Non-pigmented ciliary epithelial cell (primary cell): Measurements from ENCODE around the gene CCDC63.

ENCODE experiments used
- DNase-seq: peaks from one replicate; pipeline ENCODE4 v3.0.0-alpha.2; 2010; ENCODE audit warnings: low read depth

CCDC63 gene

DNA sequence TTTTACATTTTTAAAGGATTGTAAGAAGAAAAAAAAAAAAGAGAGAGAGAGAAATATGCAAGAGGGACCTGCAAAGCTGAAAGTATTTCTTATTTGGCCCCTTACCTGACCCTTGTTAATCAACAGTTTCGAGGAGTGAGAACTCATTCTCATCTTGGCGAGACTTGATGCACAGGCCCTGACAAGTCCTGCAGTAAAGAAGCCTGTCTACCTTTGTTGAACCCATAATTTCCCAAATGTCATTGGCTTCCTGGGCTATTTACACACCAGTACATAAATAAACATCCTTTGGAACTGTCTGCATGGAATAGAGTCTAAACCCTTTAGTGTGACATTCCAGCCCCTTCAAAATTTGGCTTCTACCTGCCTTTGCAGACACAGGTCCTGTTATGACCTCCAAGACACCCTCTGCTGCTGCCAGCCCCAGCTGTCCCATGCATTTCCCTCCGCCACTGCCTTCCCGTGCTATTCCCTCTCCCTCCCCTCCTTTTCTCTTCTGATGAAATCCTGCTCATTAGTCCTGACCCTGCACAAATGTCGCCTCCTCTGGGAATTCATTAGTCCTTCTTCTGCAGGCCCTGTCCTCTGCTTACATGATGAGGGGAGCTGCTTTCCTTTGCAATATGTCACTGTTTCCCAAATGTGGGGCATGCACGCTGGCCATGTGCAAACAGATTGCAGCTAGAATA, 38.5 kb downstream of the CCDC63 start:
- no peak for DNase-seq

DNA sequence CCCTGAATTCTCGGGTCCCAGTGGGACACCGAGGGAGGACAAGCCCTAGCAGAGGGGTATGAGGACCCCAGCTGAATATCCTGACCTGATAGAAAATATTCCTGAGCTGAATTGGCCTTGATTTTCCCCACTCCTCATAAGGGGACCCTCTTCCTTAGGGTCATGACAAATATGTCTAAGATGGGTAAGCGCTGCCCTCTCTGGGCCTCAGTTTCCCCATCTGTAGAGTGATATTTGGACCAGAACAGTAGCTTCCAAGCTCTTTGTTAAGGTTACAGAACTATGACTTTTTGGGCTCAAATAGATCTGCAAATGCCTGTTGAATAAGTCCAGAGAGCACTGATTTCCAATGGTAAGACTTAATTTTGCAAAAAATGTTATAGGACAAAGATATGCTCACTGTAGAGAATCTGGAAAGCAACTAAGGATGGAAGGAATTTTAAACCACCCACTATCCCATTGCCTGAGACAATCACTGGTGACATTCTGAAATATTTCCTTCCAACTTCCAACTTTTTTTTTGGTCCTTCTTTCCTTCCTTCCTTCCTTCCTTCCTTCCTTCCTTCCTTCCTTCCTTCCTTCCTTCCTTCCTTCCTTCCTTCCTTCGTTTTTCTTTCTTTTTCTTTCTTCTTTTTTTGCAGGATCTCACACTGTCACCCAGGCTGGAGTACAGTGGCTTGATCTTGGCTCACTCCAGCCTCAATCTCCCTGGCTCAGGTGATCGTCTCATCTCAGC, 41.6 kb downstream of the CCDC63 start:
- no peak for DNase-seq

DNA sequence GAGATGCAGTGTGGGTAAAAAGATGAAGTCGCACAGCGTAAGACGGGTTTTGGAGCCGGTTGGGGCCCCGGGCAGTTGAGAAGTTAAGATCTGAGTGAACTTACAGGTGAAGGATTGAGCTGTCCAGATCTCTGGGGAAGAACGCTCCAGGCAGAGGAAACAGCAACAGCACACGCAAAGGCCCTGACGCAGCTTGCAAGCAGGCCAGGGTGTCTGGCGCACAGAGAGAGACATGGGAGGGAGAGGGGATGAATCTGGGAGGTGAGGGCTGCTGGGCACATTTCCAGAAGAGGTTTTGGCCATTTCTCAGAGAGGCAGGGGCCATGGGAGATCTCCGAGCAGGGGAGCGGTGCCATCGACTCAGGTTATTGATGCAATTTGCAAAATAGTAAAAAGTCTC, 42.6 kb downstream of the CCDC63 start:
- no peak for DNase-seq

DNA sequence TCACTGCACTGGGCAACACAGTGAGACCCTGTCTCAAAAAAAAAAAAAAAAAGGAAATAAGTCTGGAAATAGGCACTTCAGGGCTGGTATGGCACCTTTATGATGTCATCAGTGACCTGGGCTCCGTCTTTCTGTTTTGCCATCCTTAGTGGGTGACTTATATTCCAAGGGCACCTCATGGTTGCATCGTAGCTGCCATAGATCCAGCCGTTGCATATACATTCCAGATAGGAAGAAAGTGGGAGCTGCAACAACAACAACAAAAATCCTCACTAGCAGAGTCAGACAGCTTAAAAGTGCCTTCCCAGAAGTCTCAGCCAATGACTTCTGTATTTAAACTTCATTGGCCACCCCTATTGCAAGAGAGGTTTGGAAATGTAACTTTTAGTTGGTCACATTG, 47.2 kb downstream of the CCDC63 start:
- DNase-seq = no peak

DNA sequence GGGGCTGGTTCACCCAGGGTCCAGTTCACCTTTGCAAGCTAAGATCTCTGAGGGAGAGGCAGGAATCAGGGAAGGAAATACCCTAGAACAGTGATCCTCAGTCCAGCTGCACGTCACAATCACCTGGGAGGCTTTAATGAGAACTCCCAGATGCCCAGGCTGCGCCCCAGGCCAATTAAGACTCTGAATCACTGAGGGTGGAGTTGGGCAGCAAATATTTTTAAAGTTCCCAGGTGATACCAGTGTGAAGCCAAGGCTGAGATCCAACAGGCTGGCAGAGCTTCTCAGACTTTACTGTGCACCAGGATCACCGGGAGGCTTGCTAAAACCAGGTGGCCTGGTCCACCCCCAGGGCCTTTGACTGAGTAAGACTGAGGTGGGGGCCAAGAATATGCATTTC, 49.8 kb downstream of the CCDC63 start:
- DNase-seq = no peak

DNA sequence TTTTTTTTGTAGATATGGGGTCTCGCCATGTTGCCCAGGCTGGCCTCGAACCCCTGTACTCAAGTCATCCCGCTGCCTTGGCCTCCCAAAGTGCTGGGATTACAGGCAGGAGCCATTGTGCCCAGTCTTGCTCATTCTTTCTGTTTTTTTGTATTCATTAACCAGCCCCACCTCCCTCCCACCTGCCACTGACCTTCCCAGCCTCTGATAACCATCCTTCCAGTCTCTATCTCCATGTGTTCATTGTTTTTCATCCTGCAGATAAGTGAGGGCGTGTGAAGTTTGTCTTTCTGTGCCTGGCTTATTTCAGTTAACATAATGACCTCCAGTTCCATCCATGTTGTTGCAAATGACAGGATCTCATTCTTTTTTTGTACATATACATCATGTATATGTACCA, 54.6 kb downstream of the CCDC63 start:
- no peak for DNase-seq

DNA sequence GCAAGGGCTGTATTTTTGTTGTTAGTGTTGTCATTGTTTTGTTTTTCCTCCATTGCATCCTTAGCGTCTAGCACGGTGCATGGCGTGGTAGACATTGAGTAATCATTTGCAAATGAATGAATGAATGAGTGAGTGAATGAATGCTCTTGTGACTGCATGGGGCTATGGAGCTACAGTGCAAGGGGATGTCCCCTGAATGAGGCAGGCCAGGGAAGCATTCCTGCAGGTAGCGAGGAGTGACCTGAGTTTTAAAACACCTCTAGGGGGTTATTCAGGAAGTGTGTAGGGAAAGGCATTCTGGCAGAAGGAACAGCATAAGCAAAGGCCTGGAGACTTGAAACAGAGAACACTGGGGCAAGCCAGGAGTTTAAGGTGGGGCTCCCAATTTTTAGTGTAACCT, 56.7 kb downstream of the CCDC63 start:
- DNase-seq = no peak

DNA sequence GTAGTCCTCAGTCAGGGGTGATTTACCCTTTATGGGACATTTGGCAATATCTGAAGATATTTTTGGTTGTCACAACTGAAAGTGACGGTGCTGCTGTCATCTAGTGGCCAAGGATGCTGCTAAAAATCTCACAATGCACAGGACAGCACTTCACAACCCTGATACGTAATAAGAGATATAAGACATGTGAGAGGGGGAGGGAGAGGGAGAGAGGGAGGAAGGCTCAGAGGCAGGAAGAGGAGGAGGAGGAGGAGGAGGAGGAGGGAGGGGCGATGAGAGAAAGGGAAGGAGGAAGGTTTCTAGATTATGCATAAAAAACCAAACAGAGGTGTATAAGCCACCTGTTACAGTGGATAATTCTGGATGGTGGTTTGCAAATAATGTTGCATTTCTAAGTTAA, 59.3 kb downstream of the CCDC63 start:
- DNase-seq = no peak

DNA sequence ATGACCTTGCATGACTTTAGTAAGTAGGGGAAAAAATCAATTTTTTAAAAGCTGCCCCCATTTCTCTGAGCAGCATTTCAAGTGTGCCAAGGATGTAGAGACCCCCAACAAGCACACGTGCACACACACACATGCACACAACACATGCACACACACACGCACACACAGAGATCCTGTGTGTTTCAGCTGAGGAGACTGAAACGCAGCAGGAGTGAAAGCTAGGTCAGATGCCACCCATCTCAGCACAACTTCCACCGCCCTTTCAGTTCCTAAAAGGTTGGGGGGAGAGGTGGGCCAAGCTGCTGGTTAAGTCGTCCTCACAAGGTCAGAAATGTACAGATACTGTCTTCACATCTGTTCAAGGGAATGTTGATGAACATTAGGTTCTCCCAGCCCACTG, 59.7 kb downstream of the CCDC63 start:
- no peak for DNase-seq

DNA sequence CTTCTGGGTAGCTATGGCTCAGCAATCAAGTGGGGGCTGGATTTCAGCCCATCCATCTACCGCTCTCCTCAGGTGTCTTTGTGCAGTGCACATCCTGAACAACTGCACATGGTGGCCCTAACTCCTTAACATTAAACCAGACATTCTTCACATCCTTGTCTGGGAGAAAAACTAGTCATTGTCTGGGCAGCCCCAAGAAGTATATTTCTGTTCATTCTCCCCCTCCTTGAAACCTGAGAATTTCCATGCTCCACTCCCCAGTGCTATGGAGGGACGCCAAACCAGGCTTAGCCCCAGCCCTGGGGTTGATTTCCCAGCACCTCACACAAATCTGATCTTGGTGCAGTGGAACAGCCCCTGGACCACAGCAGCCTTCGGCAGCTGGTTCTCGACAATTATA, 60.2 kb downstream of the CCDC63 start:
- DNase-seq = no peak

DNA sequence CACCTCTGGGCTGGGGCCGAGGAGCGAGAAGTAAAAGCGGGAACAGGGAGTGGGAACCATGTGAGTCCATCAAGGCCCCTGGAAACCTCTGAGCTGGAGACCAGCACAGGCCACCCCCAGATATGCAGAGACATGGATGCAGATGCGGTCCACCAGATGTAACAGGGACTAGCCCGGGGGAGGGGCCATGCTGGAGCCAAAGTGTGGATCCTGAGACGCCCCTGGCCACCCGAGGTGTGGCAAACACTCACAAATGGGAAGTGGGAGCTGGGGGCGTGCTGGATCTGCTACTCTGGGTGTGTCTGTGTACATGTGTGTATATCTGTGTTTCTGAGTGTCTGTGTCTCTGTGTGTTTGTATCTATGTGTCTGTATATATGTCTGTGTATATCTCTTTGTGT, 60.8 kb downstream of the CCDC63 start:
- DNase-seq = no peak

DNA sequence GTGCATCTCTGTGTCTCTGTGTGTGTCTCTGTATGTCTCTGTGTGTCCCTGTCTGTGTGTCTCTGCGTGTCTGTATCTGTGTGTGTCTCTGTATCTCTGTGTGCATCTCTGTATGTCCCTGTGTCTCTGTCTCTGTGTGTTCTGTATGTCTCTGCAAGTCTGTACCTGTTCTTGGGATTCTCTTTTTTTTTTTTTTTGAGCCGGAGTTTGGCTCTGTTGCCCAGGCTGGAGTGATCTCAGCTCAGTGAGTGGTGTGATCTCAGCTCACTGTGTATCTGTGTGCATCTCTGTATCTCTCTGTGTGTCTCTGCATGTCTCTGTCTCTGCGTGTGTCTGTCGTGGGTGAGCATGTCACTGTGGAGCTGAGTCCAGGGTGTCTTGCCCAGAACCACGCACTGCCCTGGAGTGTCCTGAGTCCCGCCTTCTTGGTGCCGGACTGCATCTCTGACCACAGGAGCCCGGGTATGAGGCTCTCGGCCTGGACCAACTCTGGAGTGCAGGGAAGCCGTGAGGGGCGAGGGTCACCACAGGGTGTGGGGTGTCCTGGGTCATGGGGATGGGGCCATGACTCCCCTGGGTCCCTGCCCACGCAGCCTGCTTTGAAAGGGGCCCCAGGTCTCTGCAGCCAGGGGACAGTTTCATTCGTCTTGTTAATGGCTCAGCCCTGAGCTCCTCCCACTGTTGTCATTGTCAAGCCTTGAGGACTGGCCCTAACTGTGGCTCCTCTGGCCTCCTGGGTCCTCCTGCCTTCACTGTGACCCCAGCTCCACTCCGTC, 61.8 kb downstream of the CCDC63 start:
- no peak for DNase-seq

DNA sequence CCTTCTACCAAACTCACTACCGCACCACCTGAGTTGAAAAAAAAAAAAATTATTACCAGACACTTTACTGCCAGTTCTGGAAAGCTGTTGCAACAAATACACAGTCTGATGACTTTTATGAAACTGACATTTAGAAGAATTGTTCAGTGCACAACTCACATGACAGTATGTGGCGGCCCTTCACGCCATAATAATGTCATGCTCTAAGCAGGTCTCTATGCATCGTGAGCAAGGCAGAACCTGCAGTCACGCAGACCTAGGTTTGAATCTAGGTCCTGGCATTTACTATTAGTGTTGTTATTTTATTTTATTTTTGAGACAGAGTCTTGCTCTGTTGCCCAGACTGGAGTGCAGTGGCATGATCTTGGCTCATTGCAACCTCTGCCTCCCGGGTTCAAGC, 65.5 kb downstream of the CCDC63 start:
- no peak for DNase-seq

DNA sequence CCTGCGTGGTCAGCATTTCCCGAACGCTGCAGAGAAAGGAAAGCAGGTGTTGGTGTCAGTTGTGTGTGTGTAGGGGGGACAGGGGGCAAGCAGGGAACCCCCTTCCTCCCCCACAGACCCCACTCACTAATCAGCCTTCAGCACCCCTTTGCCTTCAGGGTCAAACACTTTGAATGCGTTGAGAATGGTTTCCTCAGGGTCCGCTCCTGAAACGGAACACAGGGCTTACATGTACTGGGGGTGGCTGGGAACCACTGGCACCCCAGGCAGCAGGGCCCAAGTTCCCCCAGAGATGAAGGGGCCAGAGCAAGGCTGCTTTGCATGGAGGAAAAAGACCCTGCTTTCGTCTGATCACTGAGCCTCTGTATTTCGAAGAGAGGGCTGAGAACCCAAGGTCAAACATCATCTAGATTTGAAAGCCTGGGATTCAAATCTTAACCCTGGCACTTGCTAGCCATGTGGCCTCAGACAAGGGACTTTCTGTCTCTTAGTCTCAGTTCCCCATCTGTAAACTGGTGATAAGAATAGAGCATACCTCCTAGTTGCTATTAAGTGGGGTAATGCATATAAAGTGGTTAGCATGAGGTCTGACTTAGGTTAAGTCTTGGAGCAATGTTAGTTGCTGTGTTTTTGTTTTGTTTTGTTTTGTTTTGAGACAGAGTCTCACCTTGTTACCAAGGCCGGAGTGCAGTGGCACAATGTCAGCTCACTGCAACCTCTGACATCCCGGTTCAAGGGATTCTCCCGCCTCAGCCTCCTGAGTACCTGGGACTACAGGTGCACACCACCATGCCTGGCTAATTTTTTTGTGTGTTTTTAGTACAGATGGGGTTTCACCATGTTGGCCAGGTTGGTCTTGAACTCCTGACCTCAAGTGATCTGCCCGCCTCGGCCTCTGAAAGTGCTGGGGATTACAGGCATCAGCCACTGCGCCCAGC, 66.6 kb downstream of the CCDC63 start:
- DNase-seq = no peak

DNA sequence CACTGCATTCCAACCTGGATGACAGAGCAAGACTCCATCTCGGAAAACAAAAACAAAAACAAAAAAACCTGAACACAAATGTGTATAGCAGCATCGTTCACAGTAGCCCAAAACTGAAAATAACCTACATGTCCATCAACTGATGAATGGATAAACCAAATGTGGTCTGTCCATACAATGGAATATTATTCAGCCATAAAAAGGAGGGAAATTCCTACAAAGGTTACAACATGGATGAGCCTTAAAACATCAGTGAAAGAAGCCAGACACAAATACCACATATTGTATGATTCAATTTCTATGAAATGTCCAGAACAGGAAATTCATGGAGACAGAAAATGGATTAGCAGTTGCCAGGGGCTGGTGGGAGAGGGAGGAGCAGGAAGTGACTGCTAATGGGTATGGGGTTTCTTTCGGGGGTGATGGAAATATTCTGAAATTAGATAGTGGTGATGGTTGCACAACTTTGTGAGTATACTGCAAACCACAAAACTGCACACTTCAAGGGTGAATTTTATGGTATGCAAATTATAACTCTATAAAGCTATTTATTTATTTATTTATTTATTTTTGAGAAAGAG, 69.6 kb downstream of the CCDC63 start:
- no peak for DNase-seq

DNA sequence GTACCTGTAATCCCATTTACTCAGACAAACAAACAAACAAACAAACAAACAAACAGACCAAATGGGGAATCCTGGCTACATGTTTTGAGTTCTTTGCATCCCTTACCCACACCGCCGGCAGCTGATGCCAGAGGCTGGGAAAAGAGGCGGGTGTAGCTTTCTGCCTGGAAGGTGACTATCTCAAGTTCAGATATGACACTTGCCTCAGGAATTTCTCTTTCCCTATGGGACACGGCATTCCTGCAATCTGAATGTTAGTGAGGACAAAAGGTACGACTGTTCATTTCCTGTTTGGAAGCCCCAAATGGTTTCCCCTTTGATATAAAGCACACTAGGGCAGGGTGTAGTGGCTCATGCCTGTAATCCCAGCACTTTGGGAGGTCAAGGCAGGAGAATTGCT, 70.7 kb downstream of the CCDC63 start:
- no peak for DNase-seq

DNA sequence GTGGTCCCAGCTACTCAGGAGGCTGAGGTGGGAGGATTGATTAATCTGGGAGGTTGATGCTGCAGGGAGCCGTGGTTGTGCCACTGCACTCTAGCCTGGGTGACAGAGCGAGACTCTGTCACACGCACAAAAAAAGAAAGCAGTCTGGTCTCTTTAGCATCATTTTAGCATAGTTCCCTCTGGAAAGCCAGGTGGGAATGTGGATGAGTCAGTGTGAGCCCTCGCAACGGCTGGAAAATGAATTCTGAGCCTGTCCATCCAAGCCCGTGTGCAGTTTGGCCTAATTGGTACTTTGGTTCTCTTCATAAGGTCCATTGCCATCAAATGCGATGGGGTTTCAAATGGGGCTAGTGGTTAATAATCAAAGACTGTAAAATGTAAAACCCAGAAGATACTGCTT, 71.2 kb downstream of the CCDC63 start:
- no peak for DNase-seq

DNA sequence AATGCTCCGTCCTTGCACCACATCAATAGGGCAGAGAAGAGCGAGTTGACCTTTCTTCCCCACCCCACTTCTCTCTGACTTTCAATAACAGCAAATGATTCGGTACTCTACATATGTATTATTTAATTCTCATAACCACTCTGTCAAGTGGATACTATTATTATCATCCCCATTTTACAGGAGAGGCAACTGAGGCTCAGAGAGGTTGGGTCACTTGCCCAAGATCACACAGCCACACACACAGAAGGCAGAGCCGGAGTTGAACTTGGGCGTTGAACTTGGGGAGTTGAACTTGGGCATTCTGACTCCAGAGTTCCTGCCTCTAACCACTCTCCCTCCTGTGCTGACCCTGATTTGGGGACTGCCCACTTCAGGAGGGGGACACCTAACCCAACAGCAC, 72.9 kb downstream of the CCDC63 start:
- DNase-seq = no peak

DNA sequence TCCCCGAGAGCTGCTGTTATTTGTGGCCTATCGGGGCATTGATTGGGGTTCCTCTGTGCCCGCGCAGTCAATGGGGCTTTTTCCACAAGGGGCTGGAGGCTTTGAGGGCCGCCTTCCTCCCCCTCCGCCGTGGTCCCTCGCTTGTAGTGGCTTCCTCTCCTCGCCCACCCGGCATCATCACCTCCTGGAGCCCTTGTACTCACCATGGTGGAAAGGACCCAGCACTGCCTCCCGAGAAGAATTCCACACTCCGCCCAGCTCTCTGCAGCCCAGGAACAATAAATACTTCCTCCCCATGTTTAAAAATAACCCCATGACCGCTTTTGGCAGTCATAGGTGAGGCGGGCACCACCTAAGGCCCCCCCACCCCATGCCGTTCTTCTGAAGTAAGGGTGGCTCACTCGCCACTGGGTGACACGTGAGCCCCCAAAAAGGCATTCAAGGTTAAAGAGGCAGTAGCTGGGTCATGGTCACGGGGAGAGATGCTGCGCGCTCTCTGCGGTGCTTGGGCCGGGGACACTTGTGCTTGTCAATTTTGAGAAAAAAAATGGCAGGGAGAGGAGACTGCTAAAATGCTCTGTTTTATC, 73.6 kb downstream of the CCDC63 start, which contains the start of gene MYL2:
TSS of gene MYL2 (minus strand) at position 256 of the 587 bp plus-strand sequence. CDS start at position 206, 50 bp downstream.
- no peak for DNase-seq

DNA sequence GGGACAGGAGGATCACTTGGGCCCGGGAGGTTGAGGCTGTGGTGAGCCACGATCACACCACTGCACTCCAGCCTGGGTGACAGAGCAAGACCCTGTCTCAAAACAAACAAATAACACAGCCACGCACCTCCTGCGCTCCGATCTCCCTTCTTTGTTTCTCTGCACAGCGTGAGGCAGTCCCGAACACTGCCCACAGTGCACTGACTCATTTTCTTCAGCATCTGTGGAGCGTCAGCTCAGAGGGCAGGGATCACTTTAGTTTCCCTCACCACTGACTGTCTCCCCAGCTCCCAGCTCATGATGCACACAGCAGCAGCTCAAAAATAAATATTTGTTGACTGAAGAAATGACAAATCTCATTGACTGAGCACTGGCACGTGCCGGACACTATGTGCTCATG, 74.5 kb downstream of the CCDC63 start:
- no peak for DNase-seq

DNA sequence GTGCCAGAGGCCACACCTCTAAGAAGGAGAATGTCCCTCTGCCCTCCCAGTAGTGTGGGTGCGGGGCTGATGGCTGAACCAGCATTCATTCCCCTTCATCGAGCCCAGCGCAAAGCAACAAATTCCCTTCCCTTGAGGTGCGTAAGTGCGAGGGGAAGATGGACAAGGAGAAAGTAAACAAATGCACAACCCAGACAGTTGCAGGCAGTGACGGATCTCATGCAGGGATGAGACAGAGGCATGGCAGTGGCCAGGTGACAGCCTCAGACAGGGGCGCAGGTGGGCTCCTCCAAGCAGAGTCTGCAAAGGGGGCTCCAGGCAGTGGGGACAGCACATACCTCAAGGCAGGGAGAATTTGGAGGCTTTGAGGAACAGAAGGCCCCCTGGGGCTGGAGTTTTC, 75.9 kb downstream of the CCDC63 start:
- no peak for DNase-seq
